Stimulated activated CD4-positive, alpha-beta T cell treated with anti-CD3 and anti-CD28 coated beads, TNF-alpha, amount 100 ng/mL, for 24 hours (primary cell): Measurements from ENCODE around the gene GALNT9.
"Not testable (repeated sequence)": the region's sequence is repeated elsewhere in the genome, so short reads cannot be mapped to it uniquely, and the experiment has no call there.

Source experiments
- DNase-seq, 3 experiments: peaks; one replicate each; pipeline ENCODE4 v3.0.0-alpha.2; 2020; ENCODE audit warnings: low read depth in 3 of 3

Gene GALNT9

GRCh38 chr12:132155771-132156572 lies 173.4 kb downstream of the GALNT9 start:
- DNase-seq = no peak

- no peak for DNase-seq
Observed at GRCh38 chr12:132154941-132155770, 174.2 kb downstream of the GALNT9 start.

- DNase-seq = no peak
Observed at GRCh38 chr12:132154341-132154761, 175.0 kb downstream of the GALNT9 start.

GRCh38 chr12:132153501-132154340 lies 175.7 kb downstream of the GALNT9 start:
- peak; percentile 39 to 59 (median 47) for DNase-seq

GRCh38 chr12:132152953-132153352 lies 176.4 kb downstream of the GALNT9 start:
- no peak for DNase-seq

- no peak for DNase-seq
Observed at GRCh38 chr12:132152411-132152821, 177.0 kb downstream of the GALNT9 start.

GRCh38 chr12:132151766-132152410 lies 177.5 kb downstream of the GALNT9 start:
- DNase-seq = no peak

- DNase-seq = no peak
Observed at GRCh38 chr12:132151145-132151765, 178.1 kb downstream of the GALNT9 start.

- no peak for DNase-seq
Observed at GRCh38 chr12:132150780-132151144, 178.6 kb downstream of the GALNT9 start.

GRCh38 chr12:132149526-132149925 lies 179.9 kb downstream of the GALNT9 start:
- DNase-seq = not testable (repeated sequence)

GRCh38 chr12:132148368-132149045 lies 180.9 kb downstream of the GALNT9 start:
- no peak for DNase-seq

GRCh38 chr12:132147423-132148367 lies 181.7 kb downstream of the GALNT9 start:
- DNase-seq = no peak

GRCh38 chr12:132146772-132147422 lies 182.5 kb downstream of the GALNT9 start:
- no peak for DNase-seq
